B cell (primary cell): ENCODE data around the gene FANCD2OS. TPM values are rescaled to one million over a fixed set of nuclear protein-coding genes. Genes with fewer than 3 reads are reported as not detected.
"Not testable (repeated sequence)": the region's sequence is repeated elsewhere in the genome, so short reads cannot be mapped to it uniquely, and the experiment has no call there.

Experiments
- ATAC-seq: fragments of 200-7000 bp; cut with Tn5 transposase; one replicate; pipeline ENCODE4 v1.10.0; 2021; ENCODE audit warnings: low read depth, mild to moderate bottlenecking, moderate number of reproducible peaks, moderate library complexity
- CTCF ChIA-PET: fragments of 350-600 bp; sonication (Branson Sonifier 250); formaldehyde crosslinking; loops from one replicate; lab custom pipeline; 2021; ENCODE audit warnings: antibody characterized with exemption, inconsistent platforms; lab: Charles Lee
- POLR2A ChIA-PET: fragments of 350-600 bp; sonication (Branson Sonifier 250); formaldehyde crosslinking; loops from one replicate; lab custom pipeline; 2021; ENCODE audit warnings: antibody characterized with exemption; lab: Charles Lee
- DNase-seq: peaks from one replicate; pipeline ENCODE4 v3.0.0; 2013
- H2AFZ ChIP-seq: 2 replicates; pipeline ENCODE4 v1.6.1; 2012; ENCODE audit warnings: mild to moderate bottlenecking, low read depth, low read length; ENCODE audit not compliant: insufficient read depth, poor library complexity, severe bottlenecking
- H3K27ac ChIP-seq, 2 donors: 1 replicate in 1 of 2; 2 replicates in 1 of 2; pipeline ENCODE4 v1.5.1; 2012 to 2013; ENCODE audit warnings: low read length in 2 of 2, mild to moderate bottlenecking in 2 of 2, moderate library complexity in 1 of 2
- H3K27me3 ChIP-seq, 4 experiments: fragments of 200-600 bp in 1 of 4; sonication (generic) in 1 of 4; replicated peaks in 1 of 4; 1 replicate in 2 of 4; 2 replicates in 2 of 4; pipeline versions ENCODE4 v1.6.1 to v1.7.0; 2013 to 2016; ENCODE audit warnings: low read length in 3 of 4, mild to moderate bottlenecking in 2 of 4, mixed read lengths in 1 of 4, moderate library complexity in 1 of 4; ENCODE audit not compliant: insufficient read depth in 4 of 4, control insufficient read depth in 3 of 4; ENCODE audit errors: control extremely low read depth in 1 of 4
- H3K36me3 ChIP-seq, 2 experiments: replicated peaks in 1 of 2; 1 replicate in 1 of 2; 2 replicates in 1 of 2; pipeline versions ENCODE4 v1.6.1 to v1.7.1; 2013; ENCODE audit warnings: low read length in 1 of 2; ENCODE audit not compliant: insufficient read depth in 2 of 2, control insufficient read depth in 1 of 2; ENCODE audit errors: control extremely low read depth in 1 of 2, extremely low read depth in 1 of 2
- H3K4me1 ChIP-seq, 2 donors: fragments of 200-600 bp in 1 of 2; sonication (generic) in 1 of 2; 1 replicate in 1 of 2; 2 replicates in 1 of 2; pipeline versions ENCODE4 v1.5.1 to v1.6.1; 2013 to 2017; ENCODE audit warnings: low read length in 2 of 2; ENCODE audit not compliant: control insufficient read depth in 2 of 2, insufficient read depth in 2 of 2
- H3K4me2 ChIP-seq: replicated peaks from 2 replicates; pipeline ENCODE3; 2012; ENCODE audit warnings: mild to moderate bottlenecking, low read depth, low read length; ENCODE audit not compliant: poor library complexity, severe bottlenecking
- H3K4me3 ChIP-seq, 5 experiments: fragments of 200-600 bp in 1 of 5; sonication (generic) in 1 of 5; 1 replicate in 3 of 5; 2 replicates in 2 of 5; pipeline versions ENCODE4 v1.5.1 to v1.7.0; 2011 to 2016; ENCODE audit warnings: low read length in 4 of 5, mild to moderate bottlenecking in 4 of 5, low read depth in 2 of 5, control low read depth in 1 of 5, moderate library complexity in 1 of 5; ENCODE audit not compliant: insufficient read depth in 1 of 5; ENCODE audit errors: control extremely low read depth in 1 of 5, extremely low read depth in 1 of 5
- H3K79me2 ChIP-seq: fragments of 200-600 bp; sonication (generic); one replicate; pipeline ENCODE4 v1.6.0; 2016; ENCODE audit warnings: low read length; ENCODE audit not compliant: control insufficient read depth, insufficient read depth
- H3K9ac ChIP-seq: fragments of 200-600 bp; sonication (generic); 2 replicates; pipeline ENCODE4 v1.6.1; 2017; ENCODE audit warnings: mild to moderate bottlenecking, low read length, moderate library complexity
- H3K9me3 ChIP-seq, 3 donors: one replicate each; pipeline versions ENCODE4 v1.6.1 to v1.7.1; 2013; ENCODE audit warnings: low read length in 2 of 3; ENCODE audit not compliant: control insufficient read depth in 2 of 3, insufficient read depth in 1 of 3; ENCODE audit errors: control extremely low read depth in 1 of 3
- H4K20me1 ChIP-seq: 2 replicates; pipeline ENCODE4 v1.6.0; 2012; ENCODE audit warnings: mild to moderate bottlenecking, low read length; ENCODE audit not compliant: insufficient read depth, control insufficient read depth, poor library complexity, severe bottlenecking
- H3K27ac Mint-ChIP-seq: one replicate; pipeline ENCODE4 v1.8.0; 2021; ENCODE audit warnings: mixed read lengths
- H3K27me3 Mint-ChIP-seq: one replicate; pipeline ENCODE4 v1.8.0; 2021; ENCODE audit warnings: mixed read lengths
- H3K4me1 Mint-ChIP-seq: one replicate; pipeline ENCODE4 v1.8.0; 2021; ENCODE audit warnings: mixed read lengths
- H3K4me3 Mint-ChIP-seq: one replicate; pipeline ENCODE4 v1.8.0; 2021; ENCODE audit warnings: mixed read lengths
- H3K9me3 Mint-ChIP-seq: one replicate; pipeline ENCODE4 v1.8.0; 2022; ENCODE audit warnings: mixed read lengths; ENCODE audit not compliant: insufficient read depth
- EZH2 ChIP-seq: IDR thresholded peaks from 2 replicates; pipeline ENCODE4 v1.6.1; 2012; ENCODE audit warnings: borderline replicate concordance, low read depth, mild to moderate bottlenecking, moderate library complexity, low read length; ENCODE audit not compliant: insufficient read depth, poor library complexity, severe bottlenecking
- WGBS: methylation state at CpG from one replicate; pipeline ENCODE4 v1.1.5; 2013; ENCODE audit warnings: missing lambda C conversion rate; ENCODE audit not compliant: insufficient coverage; 5-methylcytosine and 5-hydroxymethylcytosine counted together
- intact Hi-C: fragments of 100-400 bp; cut with micrococcal nuclease; formaldehyde crosslinking; loops from one replicate; pipeline ENCODE4 v1.10.0; 2022
- polyA plus RNA-seq: library from polyadenylated mRNA; depleted of rRNA; stranded (reverse); fragments of >200 nt; gene quantifications from 2 replicates; pipeline ENCODE4 v1.2.3, GENCODE V29; 2012
- total RNA-seq, 2 donors: library from RNA; stranded (reverse); fragments of 120-200 nt in 1 of 2; gene quantifications; 1 replicate in 1 of 2; 2 replicates in 1 of 2; pipeline versions ENCODE4 v1.2.3 to v1.2.4, GENCODE V29; 2013 to 2022
- TF ChIP-seq, protein P1 (sequence below): fragments of 200-600 bp; IDR thresholded peaks from one replicate; pipeline ENCODE4 v1.8.0; 2022; ENCODE audit warnings: antibody characterized with exemption, mild to moderate bottlenecking

The FANCD2OS gene
- total and polyA plus RNA-seq, 2 donors (not counting 1 experiment from before 2014, with no cell fraction given) = not detected

DNA sequence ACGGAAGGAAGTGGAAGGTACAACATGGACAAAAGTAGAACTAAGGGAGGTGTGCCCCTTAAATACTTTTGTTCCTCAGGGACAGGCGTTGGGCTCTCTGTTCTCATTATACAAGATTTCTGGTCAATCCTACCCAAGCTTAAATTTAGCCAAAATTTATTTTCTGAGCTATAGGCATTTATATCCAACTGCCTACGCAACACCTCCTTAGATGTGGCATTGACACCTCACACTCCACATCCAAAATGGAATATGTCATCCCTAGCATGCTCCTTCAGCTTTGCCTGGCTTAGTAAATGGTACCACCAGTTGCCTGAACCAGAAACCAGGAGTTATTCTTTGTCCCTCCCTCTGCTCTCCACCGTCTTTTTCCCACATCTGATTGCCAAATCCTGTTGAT is 26.2 kb downstream of the FANCD2OS start:
- Histone ChIP-seq H3K4me3 (no peak overlapping the region), H3K27me3 (no peaks in the 10 kb centered on the region), H3K4me1 (no peaks in the 10 kb centered on the region), H3K27ac (no peak overlapping the region), H3K9ac (no peak overlapping the region), H4K20me1 (no peaks in the 10 kb centered on the region), H2AFZ (no peak overlapping the region), H3K9me3 (no peaks in the 10 kb centered on the region), H3K36me3 (peaks cover 0 to 45% of the 10 kb centered on the region in 2 experiments), H3K79me2 (no peaks in the 10 kb centered on the region), H3K4me2 (no peak overlapping the region)
- Mint-ChIP-seq H3K4me3 (no peak overlapping the region), H3K27me3 (no peaks in the 10 kb centered on the region), H3K4me1 (no peaks in the 10 kb centered on the region), H3K9me3 (no peaks in the 10 kb centered on the region), H3K27ac (no peak overlapping the region)
- ChIA-PET POLR2A (no interaction called here), CTCF (no interaction called here)
- DNase-seq (no peak), ATAC-seq (no peak)
- intact Hi-C loops = no loop called here
- WGBS = 94% methylated on average over 2 of the region's 4 CpGs
- no peak for TF ChIP-seq EZH2
- TF ChIP-seq, protein P1, sequence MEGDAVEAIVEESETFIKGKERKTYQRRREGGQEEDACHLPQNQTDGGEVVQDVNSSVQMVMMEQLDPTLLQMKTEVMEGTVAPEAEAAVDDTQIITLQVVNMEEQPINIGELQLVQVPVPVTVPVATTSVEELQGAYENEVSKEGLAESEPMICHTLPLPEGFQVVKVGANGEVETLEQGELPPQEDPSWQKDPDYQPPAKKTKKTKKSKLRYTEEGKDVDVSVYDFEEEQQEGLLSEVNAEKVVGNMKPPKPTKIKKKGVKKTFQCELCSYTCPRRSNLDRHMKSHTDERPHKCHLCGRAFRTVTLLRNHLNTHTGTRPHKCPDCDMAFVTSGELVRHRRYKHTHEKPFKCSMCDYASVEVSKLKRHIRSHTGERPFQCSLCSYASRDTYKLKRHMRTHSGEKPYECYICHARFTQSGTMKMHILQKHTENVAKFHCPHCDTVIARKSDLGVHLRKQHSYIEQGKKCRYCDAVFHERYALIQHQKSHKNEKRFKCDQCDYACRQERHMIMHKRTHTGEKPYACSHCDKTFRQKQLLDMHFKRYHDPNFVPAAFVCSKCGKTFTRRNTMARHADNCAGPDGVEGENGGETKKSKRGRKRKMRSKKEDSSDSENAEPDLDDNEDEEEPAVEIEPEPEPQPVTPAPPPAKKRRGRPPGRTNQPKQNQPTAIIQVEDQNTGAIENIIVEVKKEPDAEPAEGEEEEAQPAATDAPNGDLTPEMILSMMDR = no peak

DNA sequence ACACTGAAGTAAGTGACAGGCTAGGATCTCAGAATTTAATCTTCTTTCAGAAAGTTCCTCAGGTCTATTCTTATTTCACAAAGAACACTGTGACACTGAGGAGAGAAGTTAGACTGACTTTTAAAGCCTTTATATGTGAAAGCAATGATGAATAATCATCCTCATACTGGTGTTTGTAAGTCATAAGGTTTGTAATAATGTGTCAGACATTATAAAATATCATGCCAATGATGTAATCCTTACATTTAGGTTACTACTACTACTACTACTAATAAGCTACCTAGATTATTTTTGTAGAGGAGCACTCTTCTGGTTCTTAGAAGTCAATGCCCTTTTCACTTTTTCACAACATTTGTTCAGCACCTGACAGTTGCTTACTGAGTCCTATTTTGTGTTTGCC is 33.4 kb downstream of the FANCD2OS start:
- Mint-ChIP-seq H3K27ac (no peak overlapping the region), H3K9me3 (no peaks in the 10 kb centered on the region), H3K27me3 (no peaks in the 10 kb centered on the region), H3K4me3 (no peak overlapping the region), H3K4me1 (no peaks in the 10 kb centered on the region)
- DNase-seq = no peak
- Histone ChIP-seq H2AFZ (no peak overlapping the region), H3K9ac (no peak overlapping the region), H3K4me2 (no peak overlapping the region), H3K4me1 (no peaks in the 10 kb centered on the region), H3K36me3 (peaks cover 4 to 18% of the 10 kb centered on the region in 2 experiments), H4K20me1 (no peaks in the 10 kb centered on the region), H3K79me2 (no peaks in the 10 kb centered on the region), H3K27ac (no peak overlapping the region), H3K27me3 (no peaks in the 10 kb centered on the region), H3K9me3 (no peaks in the 10 kb centered on the region), H3K4me3 (no peak overlapping the region)
- ChIA-PET POLR2A (no interaction called here), CTCF (interaction anchor here (0.6 kb wide), 1 partner anchor 41 kb away, joined by 3 read pairs; no protein-coding TSS in a partner anchor)
- intact Hi-C loops = no loop called here
- TF ChIP-seq, protein P1 = no peak
- no peak for TF ChIP-seq EZH2
- ATAC-seq = no peak

DNA sequence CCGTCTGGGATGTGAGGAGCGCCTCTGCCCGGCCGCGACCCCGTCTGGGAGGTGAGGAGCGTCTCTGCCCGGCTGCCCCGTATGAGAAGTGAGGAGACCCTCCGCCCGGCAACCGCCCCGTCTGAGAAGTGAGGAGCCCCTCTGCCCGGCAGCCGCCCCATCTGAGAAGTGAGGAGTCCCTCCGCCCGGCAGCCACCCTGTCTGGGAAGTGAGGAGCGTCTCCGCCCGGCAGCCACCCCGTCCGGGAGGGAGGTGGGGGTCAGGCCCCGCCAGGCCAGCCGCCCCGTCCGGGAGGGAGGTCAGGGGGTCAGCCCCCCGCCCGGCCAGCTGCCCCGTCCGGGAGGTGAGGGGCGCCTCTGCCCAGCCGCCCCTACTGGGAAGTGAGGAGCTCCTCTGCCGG is 38.0 kb downstream of the FANCD2OS start:
- H3K79me2 ChIP-seq, H3K27ac ChIP-seq, H3K4me3 ChIP-seq, POLR2A ChIA-PET, H2AFZ ChIP-seq, H4K20me1 ChIP-seq, H3K4me1 Mint-ChIP-seq, H3K4me3 Mint-ChIP-seq, H3K9ac ChIP-seq, H3K4me2 ChIP-seq, H3K27me3 ChIP-seq, intact Hi-C loops, ATAC-seq, DNase-seq, CTCF ChIA-PET, H3K9me3 Mint-ChIP-seq, H3K27ac Mint-ChIP-seq, H3K9me3 ChIP-seq, H3K27me3 Mint-ChIP-seq, H3K4me1 ChIP-seq: not testable (repeated sequence)
- H3K36me3 ChIP-seq = peaks cover 7 to 26% of the 10 kb centered on the region in 2 experiments
- WGBS = no CpG with 5 or more reads among the region's 33 CpGs
